ENCODE results near the gene FIGN. TPM values are rescaled to one million over a fixed set of nuclear protein-coding genes. Genes with fewer than 3 reads are reported as not detected.

Gene FIGN
- total and polyA plus RNA-seq, 2 of the 4 experiments (the other 2 are of a cell fraction), result 0.77 to 0.90 TPM

GRCh38 chr2:163687217-163687616, 48.6 kb downstream of the FIGN start:
- no peak overlapping the region for H2BK120ac ChIP-seq (ENCODE audit: low read depth, low read length)
- no peak overlapping the region for H3K4ac ChIP-seq (ENCODE audit: low read depth, low read length)
- no peak overlapping the region for H4K5ac ChIP-seq (ENCODE audit: low read depth, low read length)
- H3K56ac ChIP-seq (ENCODE audit: extremely low read depth, insufficient read depth, low read length), result no peak overlapping the region
- H2AFZ ChIP-seq (replicated peaks; ENCODE audit: low read length, poor library complexity), result no peak overlapping the region
- no peak overlapping the region for H3K9ac ChIP-seq (ENCODE audit: low read depth, low read length)
- dilution Hi-C loops (cut with HindIII; ENCODE audit: low sequenced_read_pairs, unreplicated experiment), result no loop called here
- no peak overlapping the region for H4K91ac ChIP-seq (ENCODE audit: insufficient read depth, low read depth, low read length)
- no peaks in the 10 kb centered on the region for H3K36me3 ChIP-seq (ENCODE audit: control insufficient read depth, insufficient read depth, low read length)
- ATAC-seq (ENCODE audit: low read depth), result no peak
- BruUV-seq (replicated peaks), result no TSS peak
- H3K4me1 ChIP-seq (ENCODE audit: control insufficient read depth, insufficient read depth, low read length), result no peaks in the 10 kb centered on the region
- no peaks in the 10 kb centered on the region for H3K9me3 ChIP-seq (ENCODE audit: control insufficient read depth, insufficient read depth, low read length)
- CTCF ChIA-PET, result no interaction called here
- POLR2A ChIA-PET (ENCODE audit: unreplicated experiment), result no interaction called here
- no peak overlapping the region for H2BK5ac ChIP-seq (ENCODE audit: low read depth, low read length, poor library complexity, severe bottlenecking)
- no peak for DNase-seq
- no peak overlapping the region for H2BK15ac ChIP-seq (ENCODE audit: low read depth, low read length)
- H2AK9ac ChIP-seq (replicated peaks; ENCODE audit: low read depth, low read length, poor library complexity), result no peak overlapping the region
- H3K23ac ChIP-seq (ENCODE audit: low read depth, low read length), result no peak overlapping the region
- WGBS, 2 experiments (ENCODE audit: extremely low coverage in 2 of 2, insufficient read length in 1 of 2), result 60% methylated on average over 1 of the region's 1 CpG; no CpG with 5 or more reads in 1 of the 2 experiments
- TF ChIP-seq MAFK (IDR thresholded peaks at IDR 0.05; ENCODE audit: low read depth, low read length) (no peak), CEBPB (IDR thresholded peaks at IDR 0.05; ENCODE audit: low read depth, low read length) (no peak), MXI1 (IDR thresholded peaks at IDR 0.05; ENCODE audit: borderline replicate concordance, low read depth, low read length) (no peak), POLR2A (IDR thresholded peaks at IDR 0.05; ENCODE audit: low read depth, low read length) (no peak), SMC3 (IDR thresholded peaks at IDR 0.05; ENCODE audit: low read depth, low read length) (no peak), MAZ (IDR thresholded peaks at IDR 0.05; ENCODE audit: borderline replicate concordance, low read depth, low read length) (no peak), FOS (IDR thresholded peaks at IDR 0.05; ENCODE audit: low read depth, low read length) (no peak), USF2 (IDR thresholded peaks at IDR 0.05; ENCODE audit: low read depth, low read length) (no peak), RAD21 (IDR thresholded peaks at IDR 0.05; ENCODE audit: low read length) (no peak), ELK1 (IDR thresholded peaks at IDR 0.05; ENCODE audit: borderline replicate concordance, low read depth, low read length) (no peak), NFE2L2 (IDR thresholded peaks at IDR 0.05; ENCODE audit: low read depth, low read length) (no peak), RCOR1 (IDR thresholded peaks at IDR 0.05; ENCODE audit: insufficient replicate concordance, low read length) (no peak), RFX5 (IDR thresholded peaks at IDR 0.05; ENCODE audit: low read depth, low read length) (no peak)
- peaks cover 0 to 3% of the 10 kb centered on the region in 2 experiments; a peak in 1 of 4 replicates for H3K79me1 ChIP-seq (ENCODE audit: low read depth in 1 of 2, low read length in 2 of 2)
- no peaks in the 10 kb centered on the region for H3K27me3 ChIP-seq (ENCODE audit: control insufficient read depth, insufficient read depth, low read length)
- H2BK20ac ChIP-seq (ENCODE audit: low read depth, low read length), result no peak overlapping the region
- in situ Hi-C loops (cut with MboI; ENCODE audit: low sequenced_read_pairs), result no loop called here
- H3K9me1 ChIP-seq (ENCODE audit: insufficient read depth, low read length), result no peaks in the 10 kb centered on the region
- no peak overlapping the region for H3K14ac ChIP-seq (replicated peaks; ENCODE audit: low read depth, low read length)
- no peak overlapping the region for H3K4me2 ChIP-seq (ENCODE audit: low read depth, low read length)
- H2AK5ac ChIP-seq (ENCODE audit: low read depth, low read length), result no peak overlapping the region
- H3K18ac ChIP-seq (ENCODE audit: low read depth, low read length), result no peak overlapping the region
- no peak overlapping the region for H3K27ac ChIP-seq (ENCODE audit: insufficient read depth, low read length)
- H4K20me1 ChIP-seq (ENCODE audit: insufficient read depth, low read length), result no peaks in the 10 kb centered on the region
- H3K4me3 ChIP-seq (ENCODE audit: insufficient read depth, low read depth, low read length), result no peak overlapping the region
- intact Hi-C loops (cut with micrococcal nuclease), result no loop called here
- H4K8ac ChIP-seq (ENCODE audit: low read depth in 2 of 2, low read length in 2 of 2), result no peak overlapping the region

All from IMR-90 (cell line).